Activated T-helper 2 cell treated with anti-CD3 and anti-CD28 coated beads, Interferon-gamma antibody, Interleukin-2, Interleukin-4, amounts not matched to agents 10 μg/mL and 5 μg/mL and 100 μg/mL, durations not matched to agents 14 hours and 24 hours and 36 hours (primary cell): ENCODE data around the gene ARPC4. TPM values are rescaled to one million over a fixed set of nuclear protein-coding genes. Genes with fewer than 3 reads are reported as not detected.

ENCODE experiments used
- DNase-seq: peaks from one replicate; pipeline ENCODE4 v3.0.0; 2021; ENCODE audit warnings: low spot score
- H3K27ac Mint-ChIP-seq: one replicate; pipeline ENCODE4 v1.8.0; 2021; ENCODE audit warnings: mixed read lengths
- H3K27me3 Mint-ChIP-seq: one replicate; pipeline ENCODE4 v1.8.0; 2021; ENCODE audit warnings: low read depth, mixed read lengths
- H3K36me3 Mint-ChIP-seq: one replicate; pipeline ENCODE4 v1.8.0; 2021; ENCODE audit warnings: low read depth, mixed read lengths
- H3K4me1 Mint-ChIP-seq: one replicate; pipeline ENCODE4 v1.8.0; 2021; ENCODE audit warnings: low read depth, mixed read lengths
- H3K4me3 Mint-ChIP-seq: one replicate; pipeline ENCODE4 v1.8.0; 2021; ENCODE audit warnings: low read depth, mild to moderate bottlenecking, moderate library complexity, mixed read lengths
- H3K9me3 Mint-ChIP-seq: one replicate; pipeline ENCODE4 v1.8.0; 2021; ENCODE audit warnings: mixed read lengths
- intact Hi-C: fragments of 100-400 bp; cut with micrococcal nuclease; formaldehyde crosslinking; loops from one replicate; pipeline ENCODE4 v1.15.1; 2023
- total RNA-seq: library from RNA; stranded (reverse); gene quantifications from 2 replicates; pipeline ENCODE4 v1.2.3, GENCODE V29; 2022

ARPC4 gene
- total RNA-seq, 1 donor from 2014 or later = 253 TPM

GRCh38 chr3:9804996-9805395 lies 12.1 kb downstream of the ARPC4 start:
- Mint-ChIP-seq H3K4me3 (no peak overlapping the region), H3K9me3 (no peaks in the 10 kb centered on the region), H3K27me3 (no peaks in the 10 kb centered on the region), H3K36me3 (peaks cover 85% of the 10 kb centered on the region), H3K27ac (no peak overlapping the region), H3K4me1 (peaks cover 31% of the 10 kb centered on the region)
- DNase-seq = no peak
- intact Hi-C loops = loop anchor here (5.0 kb wide), 2 partner anchors 38 to 53 kb away; partner anchors contain the start of gene CAMK1

GRCh38 chr3:9806137-9806536 lies 13.3 kb downstream of the ARPC4 start:
- no peak for DNase-seq
- no peaks in the 10 kb centered on the region for H3K9me3 Mint-ChIP-seq
- H3K4me1 Mint-ChIP-seq = peaks cover 35% of the 10 kb centered on the region
- H3K36me3 Mint-ChIP-seq = peaks cover 80% of the 10 kb centered on the region
- no peak overlapping the region for H3K4me3 Mint-ChIP-seq
- no peak overlapping the region for H3K27ac Mint-ChIP-seq
- no peaks in the 10 kb centered on the region for H3K27me3 Mint-ChIP-seq
- intact Hi-C loops = loop anchor here (5.0 kb wide), 2 partner anchors 39 to 54 kb away; partner anchors contain the start of gene CAMK1

GRCh38 chr3:9806688-9807589 lies 14.1 kb downstream of the ARPC4 start:
- Mint-ChIP-seq H3K36me3 (peaks cover 81% of the 10 kb centered on the region), H3K27me3 (no peaks in the 10 kb centered on the region), H3K27ac (no peak overlapping the region), H3K4me1 (peaks cover 39% of the 10 kb centered on the region), H3K9me3 (no peaks in the 10 kb centered on the region), H3K4me3 (no peak overlapping the region)
- intact Hi-C loops = loop anchor here (5.0 kb wide), 2 partner anchors 40 to 55 kb away; partner anchors contain the start of gene CAMK1
- DNase-seq = no peak

GRCh38 chr3:9807981-9808344 lies 15.1 kb downstream of the ARPC4 start:
- DNase-seq = no peak
- H3K4me1 Mint-ChIP-seq = peaks cover 39% of the 10 kb centered on the region
- H3K27ac Mint-ChIP-seq = peak overlapping the region; percentile 85
- no peaks in the 10 kb centered on the region for H3K27me3 Mint-ChIP-seq
- peaks cover 79% of the 10 kb centered on the region for H3K36me3 Mint-ChIP-seq
- H3K4me3 Mint-ChIP-seq = no peak overlapping the region
- intact Hi-C loops = loop anchor here (5.0 kb wide), 2 partner anchors 41 to 56 kb away; partner anchors contain the start of gene CAMK1
- H3K9me3 Mint-ChIP-seq = no peaks in the 10 kb centered on the region

GRCh38 chr3:9808345-9809037 lies 15.6 kb downstream of the ARPC4 start:
- Mint-ChIP-seq H3K4me1 (peaks cover 35% of the 10 kb centered on the region), H3K27ac (peak overlapping the region; percentile 85), H3K9me3 (no peaks in the 10 kb centered on the region), H3K4me3 (no peak overlapping the region), H3K36me3 (peaks cover 79% of the 10 kb centered on the region), H3K27me3 (no peaks in the 10 kb centered on the region)
- peak; percentile 39 for DNase-seq
- intact Hi-C loops = loop anchor here (5.0 kb wide), 2 partner anchors 41 to 56 kb away; partner anchors contain the start of gene CAMK1

DNA sequence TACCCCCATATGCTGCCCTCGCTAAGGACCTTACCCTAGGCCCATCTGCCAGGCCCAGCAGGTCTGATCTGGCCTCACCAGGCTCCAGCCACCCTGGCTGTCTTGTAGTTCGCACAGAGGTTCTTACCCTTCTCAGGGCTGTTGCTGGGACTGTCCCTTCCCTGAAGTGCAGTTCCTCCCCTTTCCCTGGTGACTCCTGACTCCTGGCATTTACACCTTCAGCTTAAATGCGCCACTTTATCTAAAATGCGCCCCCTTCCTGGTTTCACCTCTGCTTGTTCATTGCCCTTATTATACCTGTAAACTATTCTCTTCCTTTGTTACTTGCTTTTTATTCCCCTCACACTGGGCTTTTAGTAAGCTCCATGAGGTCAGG lies 16.3 kb downstream of the ARPC4 start:
- no peaks in the 10 kb centered on the region for H3K27me3 Mint-ChIP-seq
- H3K36me3 Mint-ChIP-seq = peaks cover 77% of the 10 kb centered on the region

DNA sequence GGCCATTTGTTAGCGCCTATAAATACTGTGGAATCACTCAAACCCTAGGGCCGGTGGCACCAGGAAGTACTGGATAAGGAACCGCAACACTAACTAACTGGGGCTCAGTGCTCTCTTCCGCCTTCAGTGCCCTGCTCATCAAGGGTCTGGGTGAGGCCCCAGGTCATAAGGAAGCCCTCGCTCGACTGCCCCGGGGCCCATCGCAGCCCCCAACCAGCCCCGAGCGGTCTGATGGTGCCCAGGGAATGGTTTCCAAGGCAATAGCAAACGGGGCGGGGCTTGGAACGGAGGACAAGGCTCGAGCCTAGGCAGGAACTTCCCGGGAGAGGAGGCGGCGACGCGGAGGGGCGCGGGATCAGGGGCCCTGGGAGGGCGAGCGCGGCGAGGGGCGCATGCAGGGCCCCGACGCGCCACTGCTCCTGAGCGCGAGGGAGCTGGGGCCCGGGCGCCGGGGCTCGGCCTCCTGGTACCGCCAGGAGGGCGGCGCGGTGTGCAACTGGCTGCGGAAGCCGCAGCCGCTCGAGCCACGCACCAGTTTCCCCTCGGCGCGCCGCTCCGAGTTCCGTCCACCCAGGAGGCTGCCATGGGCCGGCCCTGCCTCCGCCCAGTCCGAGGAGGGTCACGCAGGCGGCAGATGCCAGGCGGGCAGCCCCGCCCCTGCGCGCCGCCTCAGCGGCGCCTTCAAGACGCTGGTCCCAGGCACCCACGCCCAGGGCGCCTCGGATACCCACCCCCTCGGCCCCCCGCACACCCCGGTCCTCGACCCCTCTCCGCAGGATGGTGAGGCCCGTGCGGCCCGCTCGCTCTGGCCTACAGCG lies 16.9 kb downstream of the ARPC4 start, which contains the start of gene TTLL3:
Gene TTLL3, plus strand, starts transcription at position 648 of the 818 bp plus-strand sequence. CDS start 400 bp downstream, outside the sequence.
- Mint-ChIP-seq H3K36me3 (peaks cover 71% of the 10 kb centered on the region), H3K4me1 (peaks cover 32% of the 10 kb centered on the region), H3K9me3 (no peaks in the 10 kb centered on the region), H3K27me3 (no peaks in the 10 kb centered on the region), H3K27ac (peak within 1 kb of the TSS; percentile 85), H3K4me3 (peak within 1 kb of the TSS; percentile 81)
- peak; percentile 26 for DNase-seq
- intact Hi-C loops = loop anchor here (5.0 kb wide), 2 partner anchors 43 to 58 kb away; partner anchors contain the start of gene CAMK1

More for the DNA sequence above, 16.3 kb downstream of the ARPC4 start:
- peak overlapping the region; percentile 81 for H3K4me3 Mint-ChIP-seq
- peak overlapping the region; percentile 85 for H3K27ac Mint-ChIP-seq
- H3K4me1 Mint-ChIP-seq = peaks cover 32% of the 10 kb centered on the region
- DNase-seq = no peak
- intact Hi-C loops = loop anchor here (5.0 kb wide), 2 partner anchors 42 to 57 kb away; partner anchors contain the start of gene CAMK1
- H3K9me3 Mint-ChIP-seq = no peaks in the 10 kb centered on the region

DNA sequence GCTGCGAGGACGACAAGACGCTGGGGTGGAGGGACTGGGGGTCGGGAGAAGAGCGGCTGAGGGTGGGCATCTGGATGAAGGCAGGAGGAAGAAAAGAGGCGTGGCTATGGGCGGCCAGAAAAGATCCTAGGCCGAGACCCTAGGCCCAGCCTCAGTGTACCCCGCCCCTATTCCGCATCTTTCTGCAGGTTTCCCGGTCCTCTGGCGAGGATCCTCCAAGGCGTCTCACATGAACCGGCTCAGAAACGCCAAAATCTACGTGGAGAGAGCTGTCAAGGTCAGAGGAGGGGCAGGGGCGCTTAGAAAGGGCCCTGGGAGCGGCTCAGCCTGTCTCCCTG lies 17.5 kb downstream of the ARPC4 start:
- no peaks in the 10 kb centered on the region for H3K9me3 Mint-ChIP-seq
- peaks cover 65% of the 10 kb centered on the region for H3K36me3 Mint-ChIP-seq
- no peak for DNase-seq
- H3K27me3 Mint-ChIP-seq = no peaks in the 10 kb centered on the region
- peak overlapping the region; percentile 46 for H3K27ac Mint-ChIP-seq
- peaks cover 32% of the 10 kb centered on the region for H3K4me1 Mint-ChIP-seq
- intact Hi-C loops = no loop called here
- H3K4me3 Mint-ChIP-seq = peak overlapping the region; percentile 40

GRCh38 chr3:9810846-9811245 lies 18.0 kb downstream of the ARPC4 start:
- H3K27me3 Mint-ChIP-seq = no peaks in the 10 kb centered on the region
- H3K4me1 Mint-ChIP-seq = peaks cover 30% of the 10 kb centered on the region
- H3K4me3 Mint-ChIP-seq = peak overlapping the region; percentile 40
- peaks cover 61% of the 10 kb centered on the region for H3K36me3 Mint-ChIP-seq
- no peaks in the 10 kb centered on the region for H3K9me3 Mint-ChIP-seq
- intact Hi-C loops = no loop called here
- DNase-seq = no peak
- peak overlapping the region; percentile 46 for H3K27ac Mint-ChIP-seq

- H3K9me3 Mint-ChIP-seq = no peaks in the 10 kb centered on the region
- DNase-seq = no peak
- intact Hi-C loops = no loop called here
- peaks cover 46% of the 10 kb centered on the region for H3K36me3 Mint-ChIP-seq
- no peak overlapping the region for H3K27ac Mint-ChIP-seq
- H3K4me1 Mint-ChIP-seq = peaks cover 22% of the 10 kb centered on the region
- H3K27me3 Mint-ChIP-seq = no peaks in the 10 kb centered on the region
- no peak overlapping the region for H3K4me3 Mint-ChIP-seq
Observed at GRCh38 chr3:9812870-9813483, 20.1 kb downstream of the ARPC4 start.

DNA sequence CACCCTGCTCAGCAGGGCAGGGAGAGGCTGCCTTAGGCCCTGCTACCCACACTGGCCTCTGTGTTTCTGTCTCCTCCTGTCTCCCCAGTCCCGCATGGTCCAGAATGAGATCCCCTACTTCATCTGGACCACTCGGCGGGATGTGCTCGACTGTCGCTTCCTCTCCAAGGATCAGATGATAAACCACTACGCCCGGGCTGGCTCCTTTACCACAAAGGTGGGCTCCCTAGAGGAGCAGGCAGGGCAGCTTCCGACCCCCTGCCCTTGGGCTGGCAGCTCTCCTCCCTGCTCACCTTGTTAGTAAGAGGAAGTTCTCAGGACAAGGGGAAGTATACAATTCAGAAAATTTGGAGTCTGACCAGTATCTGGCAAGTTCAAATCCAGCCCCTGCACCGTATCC lies 23.1 kb downstream of the ARPC4 start:
- no peak for DNase-seq
- Mint-ChIP-seq H3K4me3 (no peak overlapping the region), H3K9me3 (no peaks in the 10 kb centered on the region), H3K36me3 (peaks cover 33% of the 10 kb centered on the region), H3K27me3 (no peaks in the 10 kb centered on the region), H3K4me1 (peaks cover 10% of the 10 kb centered on the region), H3K27ac (no peak overlapping the region)
- intact Hi-C loops = no loop called here

DNA sequence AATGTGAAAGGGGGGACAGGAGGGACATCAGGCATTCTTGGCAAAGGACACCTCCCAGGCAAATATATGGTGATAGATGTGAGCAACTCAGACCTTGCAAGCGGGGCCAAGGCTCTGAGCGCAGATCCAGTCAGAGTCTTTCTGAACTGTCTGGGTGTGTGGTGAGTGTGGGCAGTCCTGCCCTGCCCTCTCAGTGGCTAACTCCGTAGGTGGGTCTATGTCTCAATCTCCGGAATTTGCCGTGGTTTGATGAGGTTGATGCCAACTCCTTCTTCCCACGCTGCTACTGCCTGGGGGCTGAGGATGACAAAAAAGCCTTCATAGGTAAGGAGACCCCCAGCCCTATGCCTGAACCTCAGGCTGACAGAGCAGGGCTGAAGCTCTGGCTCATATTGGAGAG lies 24.6 kb downstream of the ARPC4 start:
- Mint-ChIP-seq H3K27me3 (no peaks in the 10 kb centered on the region), H3K4me3 (no peak overlapping the region), H3K9me3 (no peaks in the 10 kb centered on the region), H3K4me1 (peaks cover 5% of the 10 kb centered on the region), H3K36me3 (peaks cover 28% of the 10 kb centered on the region), H3K27ac (no peak overlapping the region)
- intact Hi-C loops = no loop called here
- no peak for DNase-seq
